Activated T-helper 1 cell treated with anti-CD3 and anti-CD28 coated beads, Interleukin-12 subunit alpha, Interleukin-12 subunit beta, Interleukin-2, Interleukin-4 antibody, amounts not matched to agents 30 ng/mL and 10 ng/mL and 1 ng/mL, durations not matched to agents 14 hours and 24 hours and 36 hours (primary cell): ENCODE measurements around the gene PARD6G. TPM values are rescaled to one million over a fixed set of nuclear protein-coding genes. Genes with fewer than 3 reads are reported as not detected.

Experiments used
- DNase-seq: peaks from one replicate; pipeline ENCODE4 v3.0.0; 2021; ENCODE audit warnings: low spot score
- H3K27ac Mint-ChIP-seq: one replicate; pipeline ENCODE4 v1.8.0; 2021; ENCODE audit warnings: mild to moderate bottlenecking, mixed read lengths
- H3K27me3 Mint-ChIP-seq: one replicate; pipeline ENCODE4 v1.8.0; 2022; ENCODE audit warnings: mild to moderate bottlenecking, moderate library complexity, mixed read lengths; ENCODE audit not compliant: insufficient read depth
- H3K36me3 Mint-ChIP-seq: one replicate; pipeline ENCODE4 v1.8.0; 2021; ENCODE audit warnings: low read depth, mixed read lengths
- H3K4me1 Mint-ChIP-seq: one replicate; pipeline ENCODE4 v1.8.0; 2021; ENCODE audit warnings: low read depth, mixed read lengths
- H3K4me3 Mint-ChIP-seq: one replicate; pipeline ENCODE4 v1.8.0; 2021; ENCODE audit warnings: mild to moderate bottlenecking, moderate library complexity, mixed read lengths
- H3K9me3 Mint-ChIP-seq: one replicate; pipeline ENCODE4 v1.8.0; 2021; ENCODE audit warnings: mixed read lengths
- intact Hi-C: fragments of 100-400 bp; cut with micrococcal nuclease; formaldehyde crosslinking; loops from one replicate; pipeline ENCODE4 v1.15.1; 2024
- total RNA-seq: library from RNA; stranded (reverse); gene quantifications from 2 replicates; pipeline ENCODE4 v1.2.3, GENCODE V29; 2022

The PARD6G gene
- total RNA-seq, 1 donor from 2014 or later: 0.10 TPM

- peaks cover 72% of the 10 kb centered on the region for H3K4me1 Mint-ChIP-seq
- H3K27me3 Mint-ChIP-seq: no peaks in the 10 kb centered on the region
- H3K36me3 Mint-ChIP-seq: peaks cover 34% of the 10 kb centered on the region
- no peak overlapping the region for H3K27ac Mint-ChIP-seq
- H3K4me3 Mint-ChIP-seq: no peak overlapping the region
- DNase-seq: no peak
- intact Hi-C loops: no loop called here
- no peaks in the 10 kb centered on the region for H3K9me3 Mint-ChIP-seq
These were observed 117.5 kb downstream of the PARD6G start for GRCh38 chr18:80129672-80130367.

GRCh38 chr18:80127635-80128034 is 119.7 kb downstream of the PARD6G start:
- H3K36me3 Mint-ChIP-seq: peaks cover 25% of the 10 kb centered on the region
- DNase-seq: no peak
- H3K27ac Mint-ChIP-seq: no peak overlapping the region
- H3K27me3 Mint-ChIP-seq: no peaks in the 10 kb centered on the region
- peaks cover 57% of the 10 kb centered on the region for H3K4me1 Mint-ChIP-seq
- no peak overlapping the region for H3K4me3 Mint-ChIP-seq
- H3K9me3 Mint-ChIP-seq: no peaks in the 10 kb centered on the region
- intact Hi-C loops: no loop called here

GRCh38 chr18:80126797-80127196 is 120.5 kb downstream of the PARD6G start:
- Mint-ChIP-seq H3K9me3 (no peaks in the 10 kb centered on the region), H3K4me1 (peaks cover 54% of the 10 kb centered on the region), H3K27ac (no peak overlapping the region), H3K4me3 (no peak overlapping the region), H3K27me3 (no peaks in the 10 kb centered on the region), H3K36me3 (peaks cover 24% of the 10 kb centered on the region)
- no peak for DNase-seq
- intact Hi-C loops: no loop called here

GRCh38 chr18:80124131-80124530 is 123.2 kb downstream of the PARD6G start:
- Mint-ChIP-seq H3K9me3 (no peaks in the 10 kb centered on the region), H3K27ac (no peak overlapping the region), H3K4me3 (no peak overlapping the region), H3K27me3 (no peaks in the 10 kb centered on the region), H3K36me3 (peaks cover 23% of the 10 kb centered on the region), H3K4me1 (peaks cover 35% of the 10 kb centered on the region)
- DNase-seq: no peak
- intact Hi-C loops: no loop called here

GRCh38 chr18:80120932-80121331 is 126.4 kb downstream of the PARD6G start:
- peaks cover 25% of the 10 kb centered on the region for H3K4me1 Mint-ChIP-seq
- H3K36me3 Mint-ChIP-seq: peaks cover 24% of the 10 kb centered on the region
- H3K9me3 Mint-ChIP-seq: no peaks in the 10 kb centered on the region
- intact Hi-C loops: no loop called here
- no peak for DNase-seq
- H3K27ac Mint-ChIP-seq: peak overlapping the region; percentile 47
- H3K4me3 Mint-ChIP-seq: no peak overlapping the region
- no peaks in the 10 kb centered on the region for H3K27me3 Mint-ChIP-seq

- no peak overlapping the region for H3K4me3 Mint-ChIP-seq
- H3K36me3 Mint-ChIP-seq: peaks cover 29% of the 10 kb centered on the region
- H3K27me3 Mint-ChIP-seq: no peaks in the 10 kb centered on the region
- intact Hi-C loops: no loop called here
- no peak overlapping the region for H3K27ac Mint-ChIP-seq
- H3K4me1 Mint-ChIP-seq: peaks cover 32% of the 10 kb centered on the region
- DNase-seq: no peak
- H3K9me3 Mint-ChIP-seq: no peaks in the 10 kb centered on the region
These were observed 128.2 kb downstream of the PARD6G start for GRCh38 chr18:80119111-80119510.

GRCh38 chr18:80115035-80115434 is 132.3 kb downstream of the PARD6G start:
- peaks cover 36% of the 10 kb centered on the region for H3K4me1 Mint-ChIP-seq
- intact Hi-C loops: no loop called here
- peaks cover 31% of the 10 kb centered on the region for H3K36me3 Mint-ChIP-seq
- no peaks in the 10 kb centered on the region for H3K9me3 Mint-ChIP-seq
- DNase-seq: no peak
- H3K27ac Mint-ChIP-seq: no peak overlapping the region
- H3K4me3 Mint-ChIP-seq: no peak overlapping the region
- H3K27me3 Mint-ChIP-seq: no peaks in the 10 kb centered on the region

GRCh38 chr18:80112624-80113248 is 134.6 kb downstream of the PARD6G start:
- peaks cover 37% of the 10 kb centered on the region for H3K4me1 Mint-ChIP-seq
- no peak overlapping the region for H3K4me3 Mint-ChIP-seq
- intact Hi-C loops: no loop called here
- DNase-seq: no peak
- peaks cover 24% of the 10 kb centered on the region for H3K36me3 Mint-ChIP-seq
- no peak overlapping the region for H3K27ac Mint-ChIP-seq
- no peaks in the 10 kb centered on the region for H3K27me3 Mint-ChIP-seq
- no peaks in the 10 kb centered on the region for H3K9me3 Mint-ChIP-seq

GRCh38 chr18:80109676-80110078 is 137.6 kb downstream of the PARD6G start:
- Mint-ChIP-seq H3K27me3 (peaks cover under 1% of the 10 kb centered on the region), H3K4me1 (peaks cover 28% of the 10 kb centered on the region), H3K9me3 (no peaks in the 10 kb centered on the region), H3K4me3 (peak overlapping the region; percentile 86), H3K27ac (peak overlapping the region; percentile 73), H3K36me3 (peaks cover 16% of the 10 kb centered on the region)
- DNase-seq: no peak
- intact Hi-C loops: loop anchor here (1.0 to 2.0 kb wide), 3 partner anchors 38 to 159 kb away; partner anchors contain the start of genes SLC66A2 and TXNL4A

- intact Hi-C loops: loop anchor here (1.0 to 2.0 kb wide), 5 partner anchors 38 to 430 kb away; partner anchors contain the start of genes CTDP1, RBFA, SLC66A2 and TXNL4A
- H3K27me3 Mint-ChIP-seq: peaks cover 6% of the 10 kb centered on the region
These were observed 138.3 kb downstream of the PARD6G start, which contains the start of gene ADNP2 for GRCh38 chr18:80108739-80109675. ADNP2 (plus strand) TSS chr18:80109262; CDS start chr18:80117543, 8,281 bp downstream.

GRCh38 chr18:80108121-80108536 is 139.2 kb downstream of the PARD6G start:
- H3K4me3 Mint-ChIP-seq: peak overlapping the region; percentile 80
- peaks cover 8% of the 10 kb centered on the region for H3K36me3 Mint-ChIP-seq
- peaks cover 6% of the 10 kb centered on the region for H3K27me3 Mint-ChIP-seq
- H3K27ac Mint-ChIP-seq: no peak overlapping the region
- H3K4me1 Mint-ChIP-seq: peaks cover 17% of the 10 kb centered on the region
- intact Hi-C loops: loop anchor here (1.0 to 2.0 kb wide), 3 partner anchors 74 to 429 kb away; partner anchors contain the start of genes CTDP1, RBFA and SLC66A2
- no peaks in the 10 kb centered on the region for H3K9me3 Mint-ChIP-seq
- DNase-seq: no peak

More at GRCh38 chr18:80108739-80109675, 138.3 kb downstream of the PARD6G start, which contains the start of gene ADNP2:
- peak within 1 kb of the TSS; percentile 86 for H3K27ac Mint-ChIP-seq
- H3K4me1 Mint-ChIP-seq: peaks cover 24% of the 10 kb centered on the region
- no peaks in the 10 kb centered on the region for H3K9me3 Mint-ChIP-seq
- DNase-seq: peak; percentile 81
- peak within 1 kb of the TSS; percentile 86 for H3K4me3 Mint-ChIP-seq
- peaks cover 12% of the 10 kb centered on the region for H3K36me3 Mint-ChIP-seq

GRCh38 chr18:80107426-80107825 is 139.9 kb downstream of the PARD6G start:
- Mint-ChIP-seq H3K27ac (no peak overlapping the region), H3K9me3 (no peaks in the 10 kb centered on the region)
- intact Hi-C loops: no loop called here

More at GRCh38 chr18:80107426-80107825, 139.9 kb downstream of the PARD6G start:
- Mint-ChIP-seq H3K27me3 (peaks cover 7% of the 10 kb centered on the region), H3K4me1 (peaks cover 16% of the 10 kb centered on the region), H3K36me3 (peaks cover 4% of the 10 kb centered on the region), H3K4me3 (peak overlapping the region; percentile 7)
- no peak for DNase-seq
